GM12878 (cell line): Measurements from ENCODE around the gene WNT3A. TPM values are rescaled to one million over a fixed set of nuclear protein-coding genes. Genes with fewer than 3 reads are reported as not detected.

Experiments used
- ATAC-seq: fragments of 200-7000 bp; cut with Tn5 transposase; 3 replicates; pipeline ENCODE4 v1.9.1; 2020; ENCODE audit warnings: mild to moderate bottlenecking, moderate library complexity
- BruUV-seq: library from RNA; stranded (reverse); fragments of 400-500 nt; replicated peaks from 2 replicates; lab custom pipeline; 2021; lab: Mats Ljungman, UMichigan
- CTCF ChIA-PET: fragments of 300-600 bp; sonication (Branson Sonifier 250); formaldehyde crosslinking; extraction: SDS; loops from one replicate; lab custom pipeline; 2021; ENCODE audit warnings: inconsistent platforms; lab: Yijun Ruan, JAX
- POLR2A ChIA-PET: fragments of 350-600 bp; formaldehyde crosslinking; extraction: SDS; loops from one replicate; lab custom pipeline; 2021; ENCODE audit warnings: inconsistent platforms; lab: Charles Lee
- RAD21 ChIA-PET: fragments of 300-600 bp; sonication (Branson Sonifier 250); formaldehyde crosslinking; loops from one replicate; lab custom pipeline; 2023; ENCODE audit warnings: antibody characterized with exemption; ENCODE audit not compliant: unreplicated experiment; lab: Charles Lee
- SMC1A ChIA-PET: fragments of 300-600 bp; sonication (Branson Sonifier 250); formaldehyde crosslinking; loops from one replicate; lab custom pipeline; 2023; ENCODE audit not compliant: unreplicated experiment, uncharacterized antibody; lab: Charles Lee
- DNase-seq: peaks from one replicate; pipeline ENCODE4 v3.0.0-alpha.2; 2011; ENCODE audit warnings: low read depth, low spot score
- FAIRE-seq: peaks from 3 replicates; lab custom pipeline; 2011; peaks lifted over from hg19 to GRCh38; lab: Jason Lieb, UNC
- H2AFZ ChIP-seq: 2 replicates; pipeline ENCODE4 v1.6.0; 2011; ENCODE audit warnings: low read depth, low read length, control low read depth; ENCODE audit not compliant: control insufficient read depth
- H3K27ac ChIP-seq: 2 replicates; pipeline ENCODE4 v1.5.1; 2011; ENCODE audit warnings: control low read depth; ENCODE audit not compliant: control insufficient read depth, insufficient read depth
- H3K27me3 ChIP-seq, 2 experiments: replicated peaks in 1 of 2; 2 replicates each; pipeline versions ENCODE4 v1.6.0 to v1.6.1; 2011; ENCODE audit warnings: low read length in 1 of 2; ENCODE audit not compliant: control insufficient read depth in 2 of 2, insufficient read depth in 2 of 2
- H3K36me3 ChIP-seq, 2 experiments: 2 replicates each; pipeline ENCODE4 v1.5.1; 2011; ENCODE audit warnings: low read length in 1 of 2; ENCODE audit not compliant: control insufficient read depth in 2 of 2, insufficient read depth in 2 of 2
- H3K4me1 ChIP-seq: 2 replicates; pipeline ENCODE4 v1.6.1; 2011; ENCODE audit warnings: mild to moderate bottlenecking, low read length, moderate library complexity, mixed read lengths; ENCODE audit not compliant: control insufficient read depth, insufficient read depth
- H3K4me2 ChIP-seq: 2 replicates; pipeline ENCODE4 v1.6.0; 2011; ENCODE audit warnings: control low read depth; ENCODE audit not compliant: control insufficient read depth, insufficient read depth
- H3K4me3 ChIP-seq: fragments of 200-600 bp; sonication (generic); 2 replicates; pipeline ENCODE4 v1.5.1; 2016
- H3K79me2 ChIP-seq: 2 replicates; pipeline ENCODE4 v1.6.0; 2011; ENCODE audit warnings: low read length; ENCODE audit not compliant: control insufficient read depth, insufficient read depth
- H3K9ac ChIP-seq: 2 replicates; pipeline ENCODE4 v1.8.0; 2011; ENCODE audit warnings: low read length, control low read depth, mixed read lengths; ENCODE audit not compliant: control insufficient read depth, insufficient read depth
- H3K9me3 ChIP-seq: replicated peaks from 3 replicates; pipeline ENCODE4 v1.5.1; 2011; ENCODE audit warnings: mild to moderate bottlenecking, low read length; ENCODE audit not compliant: control insufficient read depth, insufficient read depth
- H4K20me1 ChIP-seq: 2 replicates; pipeline ENCODE4 v1.6.0; 2011; ENCODE audit not compliant: control insufficient read depth, insufficient read depth
- BMI1 ChIP-seq: fragments of 450-650 bp; IDR thresholded peaks from 2 replicates; pipeline ENCODE4 v1.6.1; 2016; ENCODE audit warnings: mild to moderate bottlenecking, moderate library complexity, borderline replicate concordance
- BRCA1 ChIP-seq: IDR thresholded peaks from 2 replicates; pipeline ENCODE4 v1.6.1; 2011; ENCODE audit warnings: low read depth, low read length, improper control_type of control experiment
- GABPA ChIP-seq: IDR thresholded peaks from 2 replicates; pipeline ENCODE4 v1.6.1; 2014; ENCODE audit warnings: antibody characterized with exemption, low read depth, mild to moderate bottlenecking, inconsistent platforms
- HDAC2 ChIP-seq: fragments of 200-600 bp; sonication (generic); IDR thresholded peaks from 2 replicates; pipeline ENCODE4 v1.6.1; 2017
- JUNB ChIP-seq: IDR thresholded peaks from 2 replicates; pipeline ENCODE4 v1.6.1; 2016; ENCODE audit warnings: antibody characterized with exemption, mild to moderate bottlenecking
- MAX ChIP-seq: IDR thresholded peaks from 2 replicates; pipeline ENCODE4 v1.6.1; 2012; ENCODE audit warnings: low read depth, low read length, improper control_type of control experiment
- MTA2 ChIP-seq: fragments of 450-650 bp; IDR thresholded peaks from 2 replicates; pipeline ENCODE4 v1.6.1; 2016; ENCODE audit warnings: low read depth, mild to moderate bottlenecking, moderate library complexity
- MYC ChIP-seq: IDR thresholded peaks from 2 replicates; pipeline ENCODE4 v1.6.1; 2011; ENCODE audit warnings: mild to moderate bottlenecking, low read length, moderate library complexity, inconsistent platforms; ENCODE audit not compliant: insufficient read depth, insufficient replicate concordance, insufficient read length, severe bottlenecking
- NR2F1 ChIP-seq: fragments of 450-650 bp; conservative IDR thresholded peaks from 2 replicates; pipeline ENCODE4 v1.6.1; 2017; ENCODE audit warnings: mild to moderate bottlenecking
- SIN3A ChIP-seq: IDR thresholded peaks from 2 replicates; pipeline ENCODE4 v1.6.1; 2012; ENCODE audit warnings: low read depth, low read length, improper control_type of control experiment
- SIX5 ChIP-seq: IDR thresholded peaks from 2 replicates; pipeline ENCODE4 v1.6.1; 2011; ENCODE audit warnings: mild to moderate bottlenecking, low read depth, low read length, moderate library complexity; ENCODE audit not compliant: severe bottlenecking
- SP1 ChIP-seq: IDR thresholded peaks from one replicate; pipeline ENCODE4 v1.6.1; 2011; ENCODE audit warnings: low read depth, low read length
- SREBF2 ChIP-seq: IDR thresholded peaks from 2 replicates; pipeline ENCODE4 v1.6.1; 2012; ENCODE audit warnings: mild to moderate bottlenecking, low read length
- STAT3 ChIP-seq: IDR thresholded peaks from 2 replicates; pipeline ENCODE4 v1.6.1; 2011; ENCODE audit warnings: low read depth, low read length, improper control_type of control experiment
- TCF3 ChIP-seq: IDR thresholded peaks from 2 replicates; pipeline ENCODE4 v1.6.1; 2012; ENCODE audit warnings: low read depth, mild to moderate bottlenecking, low read length, borderline replicate concordance; ENCODE audit not compliant: insufficient read depth
- WGBS: methylation state at CpG from one replicate; pipeline ENCODE4 v1.1.6; 2016; ENCODE audit warnings: low lambda C conversion rate; ENCODE audit not compliant: insufficient replicate concordance, insufficient coverage; ENCODE audit errors: missing lambda C conversion rate; 5-methylcytosine and 5-hydroxymethylcytosine counted together
- in situ Hi-C: fragments of 300-500 bp; cut with MboI; formaldehyde crosslinking; loops from 9 replicates; pipeline ENCODE4 v1.14.3; 2018; ENCODE audit warnings: mixed read lengths
- intact Hi-C: fragments of 100-400 bp; cut with micrococcal nuclease; formaldehyde crosslinking; loops from one replicate; pipeline ENCODE4 v1.14.2; 2022; ENCODE audit not compliant: unreplicated experiment
- polyA plus RNA-seq, 11 experiments: library from polyadenylated mRNA; depleted of rRNA in 4 of 11; unstranded in 6 of 11; stranded (reverse) in 5 of 11; fragments of >200 nt; fragmentation: Nextera tagmentation in 4 of 11; fragmentation: Illumina TruSeq in 1 of 11; extraction: Ambion mirVana in 4 of 11; extraction: Trizol in 1 of 11; gene quantifications; 1 replicate in 1 of 11; 2 replicates in 10 of 11; pipeline versions ENCODE4 v1.2.1 to v1.2.3, GENCODE V29; 2011 to 2016; ENCODE audit warnings: inconsistent platforms in 2 of 11, missing spikeins in 2 of 11, low read depth in 1 of 11
- total RNA-seq, 4 experiments: library from RNA; depleted of rRNA in 3 of 4; stranded (reverse); fragments of >200 nt in 3 of 4; fragmentation: Illumina TruSeq in 1 of 4; extraction: Trizol in 1 of 4; gene quantifications; 2 replicates each; pipeline versions ENCODE4 v1.2.1 to v1.2.3, GENCODE V29; 2013 to 2021

Gene WNT3A
- total and polyA plus RNA-seq, 10 of the 15 experiments (the other 5 are each of a cell fraction or from before 2014, with no cell fraction given), result 0.16 TPM; not detected in 9

GRCh38 chr1:228010921-228011320, 4.1 kb downstream of the WNT3A start:
- Histone ChIP-seq H3K27ac (no peak overlapping the region), H4K20me1 (no peaks in the 10 kb centered on the region), H3K4me1 (peaks cover 9% of the 10 kb centered on the region), H3K9ac (no peak overlapping the region), H3K4me2 (no peak overlapping the region), H3K36me3 (no peaks in the 10 kb centered on the region), H3K9me3 (no peaks in the 10 kb centered on the region), H3K27me3 (peaks cover 2 to 11% of the 10 kb centered on the region in 2 experiments), H2AFZ (no peak overlapping the region), H3K79me2 (no peaks in the 10 kb centered on the region), H3K4me3 (no peak overlapping the region)
- ATAC-seq (no peak), DNase-seq (no peak), FAIRE-seq (no peak)
- WGBS, result 67% methylated on average over 7 of the region's 7 CpGs
- POLR2A ChIA-PET, result no interaction called here
- no peak for TF ChIP-seq SIX5
- intact Hi-C loops, result no loop called here
- CTCF ChIA-PET, result interaction anchor here (1.1 to 1.7 kb wide), 2 partner anchors 11 to 13 kb away, joined by 3 read pairs; no protein-coding TSS in a partner anchor
- RAD21 ChIA-PET, result no interaction called here
- SMC1A ChIA-PET, result interaction anchor here (1.0 to 1.8 kb wide), 2 partner anchors 11 to 23 kb away, joined by 3 to 5 read pairs; no protein-coding TSS in a partner anchor
- BruUV-seq, result no TSS peak
- in situ Hi-C loops, result no loop called here

- Histone ChIP-seq H4K20me1 (no peaks in the 10 kb centered on the region), H3K9me3 (no peaks in the 10 kb centered on the region), H3K27me3 (peaks cover 0 to 9% of the 10 kb centered on the region in 2 experiments; a peak in 3 of 4 replicates), H3K4me3 (no peak overlapping the region), H3K27ac (no peak overlapping the region), H3K4me2 (no peak overlapping the region), H3K9ac (no peak overlapping the region), H3K79me2 (no peaks in the 10 kb centered on the region), H3K36me3 (no peaks in the 10 kb centered on the region), H2AFZ (no peak overlapping the region), H3K4me1 (peaks cover 9% of the 10 kb centered on the region)
- RAD21 ChIA-PET, result no interaction called here
- CTCF ChIA-PET, result interaction anchor here (1.7 kb wide), 1 partner anchor 14 kb away, joined by 3 read pairs; no protein-coding TSS in a partner anchor
- POLR2A ChIA-PET, result no interaction called here
- FAIRE-seq, result no peak
- intact Hi-C loops (no loop called here), in situ Hi-C loops (no loop called here)
- DNase-seq, result no peak
- WGBS, result 44% methylated on average over 16 of the region's 16 CpGs
- SMC1A ChIA-PET, result interaction anchor here (1.0 to 1.8 kb wide), 2 partner anchors 12 to 22 kb away, joined by 3 to 5 read pairs; no protein-coding TSS in a partner anchor
- BruUV-seq, result no TSS peak
- ATAC-seq, result no peak
- TF ChIP-seq SIN3A (no peak), MYC (no peak), SP1 (no peak), HDAC2 (no peak), MAX (no peak), NR2F1 (no peak), BMI1 (no peak), GABPA (no peak), MTA2 (no peak), BRCA1 (no peak), SREBF2 (no peak), JUNB (no peak), STAT3 (no peak), TCF3 (no peak)
Measured at GRCh38 chr1:228011721-228012311, 5.0 kb downstream of the WNT3A start.
